DMS153 (cell line): ENCODE measurements around the gene PTCD1.

Experiments
- DNase-seq: peaks from one replicate; lab custom pipeline; 2025; lab: John Stamatoyannopoulos, UW

Gene PTCD1

GRCh38 chr7:99368750-99369389 lies 69.7 kb downstream of the PTCD1 start:
- DNase-seq = no peak
